CD14-positive monocyte (primary cell): ENCODE measurements around the gene TTC33. TPM values are rescaled to one million over a fixed set of nuclear protein-coding genes. Genes with fewer than 3 reads are reported as not detected.
A peak's percentile ranks its signal among the peaks of the same experiment; 100 is the strongest.

Experiments used
- DNase-seq, 3 donors: peaks; one replicate each; pipeline ENCODE4 v3.0.0-alpha.2; 2011 to 2022
- H2AFZ ChIP-seq: 2 replicates; pipeline ENCODE4 v1.6.0; 2012; ENCODE audit warnings: mild to moderate bottlenecking, low read depth, low read length, inconsistent platforms; ENCODE audit not compliant: insufficient read depth, poor library complexity, severe bottlenecking
- H3K27ac ChIP-seq, 2 donors: 1 replicate in 1 of 2; 2 replicates in 1 of 2; pipeline ENCODE4 v1.5.1; 2012 to 2013; ENCODE audit warnings: low read length in 2 of 2, control low read depth in 1 of 2, inconsistent platforms in 1 of 2, low read depth in 1 of 2, mild to moderate bottlenecking in 1 of 2
- H3K27me3 ChIP-seq, 2 donors: one replicate each; pipeline versions ENCODE4 v1.6.0 to v1.6.1; 2011 to 2013; ENCODE audit warnings: low read length in 2 of 2; ENCODE audit not compliant: control insufficient read depth in 2 of 2, insufficient read depth in 2 of 2
- H3K36me3 ChIP-seq, 2 donors: replicated peaks in 1 of 2; 1 replicate in 1 of 2; 2 replicates in 1 of 2; pipeline versions ENCODE4 v1.5.1 to v1.6.1; 2012 to 2013; ENCODE audit warnings: low read length in 2 of 2, control low read depth in 1 of 2, inconsistent platforms in 1 of 2, mild to moderate bottlenecking in 1 of 2; ENCODE audit not compliant: insufficient read depth in 2 of 2, control insufficient read depth in 1 of 2
- H3K4me1 ChIP-seq, 2 donors: 1 replicate in 1 of 2; 2 replicates in 1 of 2; pipeline versions ENCODE4 v1.5.1 to v1.6.1; 2012 to 2013; ENCODE audit warnings: low read length in 2 of 2, control low read depth in 1 of 2, inconsistent platforms in 1 of 2, mild to moderate bottlenecking in 1 of 2, moderate library complexity in 1 of 2; ENCODE audit not compliant: insufficient read depth in 2 of 2, control insufficient read depth in 1 of 2
- H3K4me2 ChIP-seq: replicated peaks from 2 replicates; pipeline ENCODE3; 2012; ENCODE audit warnings: low read length, moderate library complexity, mild to moderate bottlenecking; ENCODE audit not compliant: poor library complexity, severe bottlenecking; ENCODE audit errors: extremely low read depth
- H3K4me3 ChIP-seq, 3 experiments: fragments of 200-600 bp in 1 of 3; sonication (generic) in 1 of 3; replicated peaks in 1 of 3; 1 replicate in 2 of 3; 2 replicates in 1 of 3; pipeline ENCODE4 v1.5.1; 2011 to 2013; ENCODE audit warnings: low read length in 3 of 3, mild to moderate bottlenecking in 3 of 3, control low read depth in 2 of 3, low read depth in 2 of 3, inconsistent platforms in 1 of 3, moderate library complexity in 1 of 3
- H3K79me2 ChIP-seq: 2 replicates; pipeline ENCODE4 v1.6.0; 2012; ENCODE audit warnings: mild to moderate bottlenecking, control low read depth, inconsistent platforms, low read length, moderate library complexity; ENCODE audit not compliant: insufficient read depth
- H3K9ac ChIP-seq: 2 replicates; pipeline ENCODE4 v1.6.0; 2017; ENCODE audit warnings: low read length, mild to moderate bottlenecking; ENCODE audit not compliant: insufficient read depth, poor library complexity, severe bottlenecking
- H3K9me3 ChIP-seq, 2 donors: replicated peaks in 1 of 2; 1 replicate in 1 of 2; 2 replicates in 1 of 2; pipeline versions ENCODE4 v1.5.1 to v1.6.1; 2012 to 2013; ENCODE audit warnings: low read length in 2 of 2, control low read depth in 1 of 2; ENCODE audit not compliant: control insufficient read depth in 1 of 2, insufficient read depth in 1 of 2
- H4K20me1 ChIP-seq: 2 replicates; pipeline ENCODE4 v1.6.0; 2012; ENCODE audit warnings: mild to moderate bottlenecking, low read length, control low read depth, moderate library complexity; ENCODE audit not compliant: insufficient read depth
- H3K27ac Mint-ChIP-seq, 7 donors: one replicate each; pipeline ENCODE4 v1.8.0; 2020; ENCODE audit warnings: mild to moderate bottlenecking in 7 of 7, mixed read lengths in 7 of 7, moderate library complexity in 6 of 7, inconsistent platforms in 2 of 7
- H3K27me3 Mint-ChIP-seq, 3 donors: one replicate each; pipeline ENCODE4 v1.8.0; 2021 to 2022; ENCODE audit warnings: low read depth in 3 of 3, mild to moderate bottlenecking in 3 of 3, mixed read lengths in 3 of 3, moderate library complexity in 3 of 3, inconsistent platforms in 1 of 3
- H3K36me3 Mint-ChIP-seq, 2 donors: one replicate each; pipeline ENCODE4 v1.8.0; 2020; ENCODE audit warnings: mixed read lengths in 2 of 2, inconsistent platforms in 1 of 2, mild to moderate bottlenecking in 1 of 2
- H3K4me1 Mint-ChIP-seq: one replicate; pipeline ENCODE4 v1.8.0; 2020; ENCODE audit warnings: mild to moderate bottlenecking, mixed read lengths
- H3K4me3 Mint-ChIP-seq, 2 donors: one replicate each; pipeline ENCODE4 v1.8.0; 2020; ENCODE audit warnings: mild to moderate bottlenecking in 2 of 2, mixed read lengths in 2 of 2, moderate library complexity in 1 of 2
- H3K9me3 Mint-ChIP-seq, 7 donors: one replicate each; pipeline ENCODE4 v1.8.0; 2020 to 2022; ENCODE audit warnings: mixed read lengths in 7 of 7, mild to moderate bottlenecking in 6 of 7, moderate library complexity in 6 of 7, inconsistent platforms in 2 of 7
- WGBS: methylation state at CpG from one replicate; pipeline ENCODE4 v1.1.5; 2013; ENCODE audit warnings: missing lambda C conversion rate; ENCODE audit not compliant: insufficient coverage; 5-methylcytosine and 5-hydroxymethylcytosine counted together
- intact Hi-C, 2 donors: fragments of 100-400 bp; cut with micrococcal nuclease; formaldehyde crosslinking; loops; one replicate each; pipeline versions ENCODE4 v1.15.0 to v1.15.1; 2023
- polyA plus RNA-seq, 3 donors: library from polyadenylated mRNA; depleted of rRNA in 1 of 3; unstranded in 2 of 3; stranded (reverse) in 1 of 3; fragments of 300-500 nt in 2 of 3; fragments of >200 nt in 1 of 3; fragmentation: Illumina TruSeq in 2 of 3; gene quantifications; 1 replicate in 2 of 3; 2 replicates in 1 of 3; pipeline ENCODE4 v1.2.3, GENCODE V29; 2012 to 2021
- TF ChIP-seq, protein P1 (sequence below): fragments of 200-600 bp; IDR thresholded peaks from one replicate; pipeline ENCODE4 v1.8.0; 2022; ENCODE audit warnings: antibody characterized with exemption, mild to moderate bottlenecking

TTC33 gene
- polyA plus RNA-seq, 3 donors, result 1.5 to 11.7 (median 9.4) TPM

DNA sequence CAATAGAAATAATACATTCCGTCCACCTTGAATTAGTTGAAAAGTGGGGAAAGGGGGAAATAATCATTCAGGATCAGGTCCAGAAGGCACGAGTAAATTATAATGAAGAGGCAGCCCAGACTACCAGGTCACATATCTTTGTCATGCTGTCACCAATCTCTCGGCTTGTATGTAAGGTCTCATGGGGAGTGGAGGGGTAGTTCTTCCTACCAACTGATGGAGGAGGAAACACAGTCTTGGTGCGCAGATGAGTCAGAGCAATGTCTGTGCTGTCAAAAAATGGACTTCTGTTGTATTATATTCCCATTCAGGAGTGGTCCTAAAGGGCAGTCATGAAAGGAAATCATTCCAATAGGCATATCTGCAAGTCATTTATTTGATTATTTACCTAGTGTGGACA, 240.3 kb downstream of the TTC33 start:
- Histone ChIP-seq H3K4me2 (peak overlapping the region; percentile 51), H3K9ac (no peak overlapping the region), H3K4me3 (peak overlapping the region in 1 of 3 experiments; percentile 49), H3K79me2 (no peaks in the 10 kb centered on the region), H4K20me1 (no peaks in the 10 kb centered on the region), H3K27ac (peak overlapping the region in 1 of 2 donors; percentile 56), H3K9me3 (no peaks in the 10 kb centered on the region), H3K4me1 (peaks cover 16 to 18% of the 10 kb centered on the region in 2 donors), H3K36me3 (no peaks in the 10 kb centered on the region), H2AFZ (peak overlapping the region; percentile 68), H3K27me3 (no peaks in the 10 kb centered on the region)
- DNase-seq, result peak in 1 of 3 donors; percentile 65
- peak overlapping the region in 6 of 7 donors; percentile 35 to 88 (median 66) for H3K27ac Mint-ChIP-seq
- peaks cover 25% of the 10 kb centered on the region for H3K4me1 Mint-ChIP-seq
- intact Hi-C loops, result no loop called here
- TF ChIP-seq, protein P1, sequence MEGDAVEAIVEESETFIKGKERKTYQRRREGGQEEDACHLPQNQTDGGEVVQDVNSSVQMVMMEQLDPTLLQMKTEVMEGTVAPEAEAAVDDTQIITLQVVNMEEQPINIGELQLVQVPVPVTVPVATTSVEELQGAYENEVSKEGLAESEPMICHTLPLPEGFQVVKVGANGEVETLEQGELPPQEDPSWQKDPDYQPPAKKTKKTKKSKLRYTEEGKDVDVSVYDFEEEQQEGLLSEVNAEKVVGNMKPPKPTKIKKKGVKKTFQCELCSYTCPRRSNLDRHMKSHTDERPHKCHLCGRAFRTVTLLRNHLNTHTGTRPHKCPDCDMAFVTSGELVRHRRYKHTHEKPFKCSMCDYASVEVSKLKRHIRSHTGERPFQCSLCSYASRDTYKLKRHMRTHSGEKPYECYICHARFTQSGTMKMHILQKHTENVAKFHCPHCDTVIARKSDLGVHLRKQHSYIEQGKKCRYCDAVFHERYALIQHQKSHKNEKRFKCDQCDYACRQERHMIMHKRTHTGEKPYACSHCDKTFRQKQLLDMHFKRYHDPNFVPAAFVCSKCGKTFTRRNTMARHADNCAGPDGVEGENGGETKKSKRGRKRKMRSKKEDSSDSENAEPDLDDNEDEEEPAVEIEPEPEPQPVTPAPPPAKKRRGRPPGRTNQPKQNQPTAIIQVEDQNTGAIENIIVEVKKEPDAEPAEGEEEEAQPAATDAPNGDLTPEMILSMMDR, result no peak
- no peaks in the 10 kb centered on the region for H3K27me3 Mint-ChIP-seq
- H3K4me3 Mint-ChIP-seq, result peak overlapping the region in 1 of 2 donors; percentile 81
- WGBS, result 83% methylated on average over 1 of the region's 4 CpGs
- H3K36me3 Mint-ChIP-seq, result peaks cover 3% of the 10 kb centered on the region in 2 donors
- peaks cover 0 to 4% (median 0%) of the 10 kb centered on the region in 7 donors for H3K9me3 Mint-ChIP-seq

DNA sequence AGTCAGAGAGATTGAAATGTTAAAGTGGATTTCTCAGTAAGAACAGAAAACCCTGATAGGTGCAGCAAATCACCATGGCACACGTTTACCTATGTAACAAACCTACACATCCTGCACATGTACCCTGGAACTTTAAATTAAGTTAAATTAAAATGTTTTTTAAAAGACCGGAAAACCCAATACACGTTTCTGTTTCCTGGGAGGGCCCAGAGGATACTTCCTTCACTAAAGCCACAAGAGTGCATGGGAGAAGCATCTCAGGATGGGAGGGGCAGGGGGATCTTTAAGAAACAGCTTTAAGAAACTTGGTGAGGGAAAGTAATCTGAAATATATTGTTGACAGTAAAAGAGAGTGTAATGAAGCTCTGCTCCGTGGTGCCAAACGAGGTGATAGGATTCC, 240.8 kb downstream of the TTC33 start:
- Mint-ChIP-seq H3K9me3 (peaks cover 0 to 4% (median 0%) of the 10 kb centered on the region in 7 donors), H3K4me3 (peak overlapping the region in 1 of 2 donors; percentile 81), H3K4me1 (peaks cover 25% of the 10 kb centered on the region), H3K27me3 (no peaks in the 10 kb centered on the region), H3K36me3 (peaks cover 3% of the 10 kb centered on the region in 2 donors), H3K27ac (peak overlapping the region in 6 of 7 donors; percentile 35 to 88 (median 66))
- WGBS, result 0% methylated on average over 1 of the region's 5 CpGs
- H3K4me1 ChIP-seq, result peaks cover 16 to 18% of the 10 kb centered on the region in 2 donors
- TF ChIP-seq, protein P1, result no peak
- H3K4me3 ChIP-seq, result peak overlapping the region in 1 of 3 experiments; percentile 49
- H3K9me3 ChIP-seq, result no peaks in the 10 kb centered on the region
- no peaks in the 10 kb centered on the region for H3K36me3 ChIP-seq
- no peaks in the 10 kb centered on the region for H3K27me3 ChIP-seq
- H4K20me1 ChIP-seq, result no peaks in the 10 kb centered on the region
- H3K27ac ChIP-seq, result peak overlapping the region in 1 of 2 donors; percentile 56
- peak in 1 of 3 donors; percentile 31 for DNase-seq
- H3K9ac ChIP-seq, result no peak overlapping the region
- intact Hi-C loops, result no loop called here
- H2AFZ ChIP-seq, result peak overlapping the region; percentile 68
- H3K4me2 ChIP-seq, result peak overlapping the region; percentile 51
- no peaks in the 10 kb centered on the region for H3K79me2 ChIP-seq
